Measurements from ENCODE around the gene ACTN1.

Gene ACTN1

GRCh38 chr14:68947802-68948201 is 31.3 kb downstream of the ACTN1 start (continued):
- TF ChIP-seq ZNF18 (tag by site-specific recombination; IDR thresholded peaks at IDR 0.05) (no peak), HOXA7 (CRISPR knock-in tag; IDR thresholded peaks at IDR 0.05; ENCODE audit: borderline replicate concordance) (no peak), ZNF292 (tag by site-specific recombination; IDR thresholded peaks at IDR 0.05; ENCODE audit: borderline replicate concordance, low read depth) (no peak), BCL6B (tag by site-specific recombination; IDR thresholded peaks at IDR 0.05) (no peak), ZNF76 (tag by site-specific recombination; IDR thresholded peaks at IDR 0.05; ENCODE audit: borderline replicate concordance, low read depth) (no peak), ZFP3 (tag by site-specific recombination; IDR thresholded peaks at IDR 0.05; ENCODE audit: low read depth) (no peak), OSR2 (tag by site-specific recombination; IDR thresholded peaks at IDR 0.05) (peak; percentile 95), ZBTB44 (tag by site-specific recombination; IDR thresholded peaks at IDR 0.05) (no peak), ZBTB21 (tag by site-specific recombination; IDR thresholded peaks at IDR 0.05) (no peak), ZNF202 (tag by site-specific recombination; IDR thresholded peaks at IDR 0.05; ENCODE audit: borderline replicate concordance) (no peak)

GRCh38 chr14:68946489-68946822 is 32.6 kb downstream of the ACTN1 start:
- Histone ChIP-seq H3K9me3 (ENCODE audit: control insufficient read depth, insufficient read depth, low read depth, low read length) (no peaks in the 10 kb centered on the region), H3K27ac (ENCODE audit: extremely low read depth, low read depth, low read length) (no peak overlapping the region), H3K36me3 (ENCODE audit: control insufficient read depth in 2 of 2, insufficient read depth in 1 of 2, low read length in 2 of 2) (no peaks in the 10 kb centered on the region), H3K4me1 (ENCODE audit: control insufficient read depth, insufficient read depth, low read length) (peaks cover 11% of the 10 kb centered on the region), H3K4me3 (ENCODE audit: low read depth, low read length) (no peak overlapping the region)
- TF ChIP-seq SCRT1 (tag by site-specific recombination; IDR thresholded peaks at IDR 0.05; ENCODE audit: borderline replicate concordance) (peak; percentile 66), SCRT2 (tag by site-specific recombination; IDR thresholded peaks at IDR 0.05) (peak; percentile 66), HIC1 (tag by site-specific recombination; IDR thresholded peaks at IDR 0.05) (no peak), HOXA7 (CRISPR knock-in tag; IDR thresholded peaks at IDR 0.05; ENCODE audit: borderline replicate concordance) (no peak), ZNF785 (tag by site-specific recombination; IDR thresholded peaks at IDR 0.05) (no peak), ZNF629 (tag by site-specific recombination; IDR thresholded peaks at IDR 0.05) (no peak), GLIS1 (tag by site-specific recombination; IDR thresholded peaks at IDR 0.05) (no peak), ZXDB (tag by site-specific recombination; IDR thresholded peaks at IDR 0.05) (no peak), ZNF19 (tag by site-specific recombination; IDR thresholded peaks at IDR 0.05; ENCODE audit: low read depth) (no peak), ZNF148 (tag by site-specific recombination; IDR thresholded peaks at IDR 0.05; ENCODE audit: borderline replicate concordance) (no peak), ZNF501 (tag by site-specific recombination; IDR thresholded peaks at IDR 0.05) (no peak), ZIC2 (tag by site-specific recombination; IDR thresholded peaks at IDR 0.05) (0 out of 2 replicates have a peak, but pooled peaks have one; percentile 8), ZNF398 (tag by site-specific recombination; IDR thresholded peaks at IDR 0.05) (no peak)
- ChIA-PET CTCF (no interaction called here), POLR2A (no interaction called here)
